ENCODE data around the gene PFKFB4. TPM values are rescaled to one million over a fixed set of nuclear protein-coding genes. Genes with fewer than 3 reads are reported as not detected.
A peak's percentile ranks its signal among the peaks of the same experiment; 100 is the strongest.
"Not testable (repeated sequence)": the region's sequence is repeated elsewhere in the genome, so short reads cannot be mapped to it uniquely, and the experiment has no call there.

Gene PFKFB4
- total RNA-seq, 3 donors from 2014 or later, result 0.65 to 0.92 (median 0.78) TPM

- Mint-ChIP-seq H3K9me3 (no peaks in the 10 kb centered on the region), H3K4me1 (ENCODE audit: low read depth) (peaks cover 1% of the 10 kb centered on the region)
These were observed 64.0 kb downstream of the PFKFB4 start for GRCh38 chr3:48492461-48493202.

GRCh38 chr3:48486952-48487351 is 69.7 kb downstream of the PFKFB4 start:
- no peaks in the 10 kb centered on the region for H3K9me3 Mint-ChIP-seq
- no peak overlapping the region for H3K4me3 Mint-ChIP-seq
- DNase-seq (no peak), ATAC-seq (no peak)
- H3K27me3 Mint-ChIP-seq (ENCODE audit: low read depth), result no peaks in the 10 kb centered on the region
- no peaks in the 10 kb centered on the region for H3K36me3 Mint-ChIP-seq (ENCODE audit: insufficient read depth)
- no peaks in the 10 kb centered on the region for H3K4me1 Mint-ChIP-seq (ENCODE audit: low read depth)

More at GRCh38 chr3:48492461-48493202, 64.0 kb downstream of the PFKFB4 start:
- no peak overlapping the region for H3K4me3 Mint-ChIP-seq
- DNase-seq (no peak), ATAC-seq (no peak)
- peaks cover 10% of the 10 kb centered on the region for H3K36me3 Mint-ChIP-seq (ENCODE audit: insufficient read depth)
- H3K27me3 Mint-ChIP-seq (ENCODE audit: low read depth), result no peaks in the 10 kb centered on the region

- not testable (repeated sequence) for DNase-seq; H3K9me3 Mint-ChIP-seq; H3K4me3 Mint-ChIP-seq; ATAC-seq; H3K27me3 Mint-ChIP-seq (ENCODE audit: low read depth); H3K36me3 Mint-ChIP-seq (ENCODE audit: insufficient read depth)
- peaks cover 24% of the 10 kb centered on the region for H3K4me1 Mint-ChIP-seq (ENCODE audit: low read depth)
These were observed 73.8 kb downstream of the PFKFB4 start for GRCh38 chr3:48482822-48483221.

GRCh38 chr3:48480891-48481290 is 75.7 kb downstream of the PFKFB4 start:
- not testable (repeated sequence) for H3K9me3 Mint-ChIP-seq; ATAC-seq; H3K4me3 Mint-ChIP-seq; H3K36me3 Mint-ChIP-seq (ENCODE audit: insufficient read depth); DNase-seq; H3K27me3 Mint-ChIP-seq (ENCODE audit: low read depth)
- peaks cover 40% of the 10 kb centered on the region for H3K4me1 Mint-ChIP-seq (ENCODE audit: low read depth)

GRCh38 chr3:48478626-48479555 is 77.7 kb downstream of the PFKFB4 start:
- ATAC-seq (peak; percentile 73 to 76), DNase-seq (peak; percentile 34)
- Mint-ChIP-seq H3K4me1 (ENCODE audit: low read depth) (peaks cover 50% of the 10 kb centered on the region), H3K36me3 (ENCODE audit: insufficient read depth) (peaks cover 1% of the 10 kb centered on the region), H3K9me3 (no peaks in the 10 kb centered on the region), H3K27me3 (ENCODE audit: low read depth) (no peaks in the 10 kb centered on the region), H3K4me3 (peak overlapping the region; percentile 71)

- Mint-ChIP-seq H3K4me3 (peak overlapping the region; percentile 71), H3K36me3 (ENCODE audit: insufficient read depth) (peaks cover 1% of the 10 kb centered on the region), H3K9me3 (no peaks in the 10 kb centered on the region), H3K27me3 (ENCODE audit: low read depth) (no peaks in the 10 kb centered on the region), H3K4me1 (ENCODE audit: low read depth) (peaks cover 57% of the 10 kb centered on the region)
- ATAC-seq (no peak), DNase-seq (no peak)
These were observed 78.6 kb downstream of the PFKFB4 start for GRCh38 chr3:48477959-48478520.

- no peak for ATAC-seq
- H3K27me3 Mint-ChIP-seq (ENCODE audit: low read depth), result no peaks in the 10 kb centered on the region
- H3K4me3 Mint-ChIP-seq, result no peak overlapping the region
- peaks cover 1% of the 10 kb centered on the region for H3K36me3 Mint-ChIP-seq (ENCODE audit: insufficient read depth)
- no peak for DNase-seq
- H3K4me1 Mint-ChIP-seq (ENCODE audit: low read depth), result peaks cover 62% of the 10 kb centered on the region
- no peaks in the 10 kb centered on the region for H3K9me3 Mint-ChIP-seq
These were observed 80.1 kb downstream of the PFKFB4 start for GRCh38 chr3:48476426-48477053.

GRCh38 chr3:48475188-48475587 is 81.4 kb downstream of the PFKFB4 start:
- H3K36me3 Mint-ChIP-seq (ENCODE audit: insufficient read depth), result peaks cover under 1% of the 10 kb centered on the region
- ATAC-seq, result no peak
- no peak for DNase-seq
- peaks cover 67% of the 10 kb centered on the region for H3K4me1 Mint-ChIP-seq (ENCODE audit: low read depth)
- no peak overlapping the region for H3K4me3 Mint-ChIP-seq
- H3K27me3 Mint-ChIP-seq (ENCODE audit: low read depth), result no peaks in the 10 kb centered on the region
- no peaks in the 10 kb centered on the region for H3K9me3 Mint-ChIP-seq

GRCh38 chr3:48474619-48475018 is 82.0 kb downstream of the PFKFB4 start:
- DNase-seq (no peak), ATAC-seq (no peak)
- no peaks in the 10 kb centered on the region for H3K9me3 Mint-ChIP-seq
- H3K4me1 Mint-ChIP-seq (ENCODE audit: low read depth), result peaks cover 70% of the 10 kb centered on the region
- no peaks in the 10 kb centered on the region for H3K27me3 Mint-ChIP-seq (ENCODE audit: low read depth)
- H3K4me3 Mint-ChIP-seq, result no peak overlapping the region
- peaks cover 3% of the 10 kb centered on the region for H3K36me3 Mint-ChIP-seq (ENCODE audit: insufficient read depth)

GRCh38 chr3:48474031-48474430 is 82.6 kb downstream of the PFKFB4 start:
- not testable (repeated sequence) for H3K36me3 Mint-ChIP-seq (ENCODE audit: insufficient read depth); DNase-seq; H3K4me3 Mint-ChIP-seq; ATAC-seq; H3K9me3 Mint-ChIP-seq; H3K27me3 Mint-ChIP-seq (ENCODE audit: low read depth)
- peaks cover 70% of the 10 kb centered on the region for H3K4me1 Mint-ChIP-seq (ENCODE audit: low read depth)

GRCh38 chr3:48473617-48473952 is 83.0 kb downstream of the PFKFB4 start:
- H3K4me1 Mint-ChIP-seq (ENCODE audit: low read depth), result peaks cover 70% of the 10 kb centered on the region

GRCh38 chr3:48472923-48473616 is 83.5 kb downstream of the PFKFB4 start:
- DNase-seq (peak; percentile 89), ATAC-seq (peak; percentile 89 to 90)
- no peaks in the 10 kb centered on the region for H3K27me3 Mint-ChIP-seq (ENCODE audit: low read depth)
- peaks cover 69% of the 10 kb centered on the region for H3K4me1 Mint-ChIP-seq (ENCODE audit: low read depth)
- no peaks in the 10 kb centered on the region for H3K9me3 Mint-ChIP-seq
- peaks cover 11% of the 10 kb centered on the region for H3K36me3 Mint-ChIP-seq (ENCODE audit: insufficient read depth)
- H3K4me3 Mint-ChIP-seq, result peak overlapping the region; percentile 78

More at GRCh38 chr3:48473617-48473952, 83.0 kb downstream of the PFKFB4 start:
- Mint-ChIP-seq H3K4me3 (peak overlapping the region; percentile 78), H3K9me3 (no peaks in the 10 kb centered on the region), H3K36me3 (ENCODE audit: insufficient read depth) (peaks cover 10% of the 10 kb centered on the region), H3K27me3 (ENCODE audit: low read depth) (no peaks in the 10 kb centered on the region)
- ATAC-seq (no peak), DNase-seq (no peak)

- no peak for DNase-seq
- ATAC-seq, result peak; percentile 16 to 31
- Mint-ChIP-seq H3K4me1 (ENCODE audit: low read depth) (peaks cover 69% of the 10 kb centered on the region), H3K9me3 (no peaks in the 10 kb centered on the region), H3K4me3 (peak overlapping the region; percentile 78), H3K36me3 (ENCODE audit: insufficient read depth) (peaks cover 16% of the 10 kb centered on the region), H3K27me3 (ENCODE audit: low read depth) (no peaks in the 10 kb centered on the region)
These were observed 84.0 kb downstream of the PFKFB4 start for GRCh38 chr3:48472673-48472922.

- peak overlapping the region; percentile 29 for H3K4me3 Mint-ChIP-seq
These were observed 86.3 kb downstream of the PFKFB4 start for GRCh38 chr3:48470286-48470685.

More at GRCh38 chr3:48470286-48470685, 86.3 kb downstream of the PFKFB4 start:
- no peaks in the 10 kb centered on the region for H3K27me3 Mint-ChIP-seq (ENCODE audit: low read depth)
- H3K36me3 Mint-ChIP-seq (ENCODE audit: insufficient read depth), result peaks cover 22% of the 10 kb centered on the region
- no peaks in the 10 kb centered on the region for H3K9me3 Mint-ChIP-seq
- DNase-seq, result no peak
- H3K4me1 Mint-ChIP-seq (ENCODE audit: low read depth), result peaks cover 69% of the 10 kb centered on the region
- no peak for ATAC-seq

Data from activated T-cell treated with anti-CD3 and anti-CD28 coated beads, Interleukin-2, amount 50 U/mL, for 4 hours (primary cell).